Calu3 (cell line): ENCODE data around the gene DAD1. TPM values are rescaled to one million over a fixed set of nuclear protein-coding genes. Genes with fewer than 3 reads are reported as not detected.
A peak's percentile ranks its signal among the peaks of the same experiment; 100 is the strongest.
"Not testable (repeated sequence)": the region's sequence is repeated elsewhere in the genome, so short reads cannot be mapped to it uniquely, and the experiment has no call there.

ENCODE experiments used
- BruUV-seq: library from RNA; stranded (reverse); fragments of 400-500 nt; replicated peaks from 2 replicates; lab custom pipeline; 2021; lab: Mats Ljungman, UMichigan
- CTCF ChIA-PET: fragments of 300-600 bp; sonication (Branson Sonifier 250); formaldehyde crosslinking; loops from one replicate; lab custom pipeline; 2022; ENCODE audit warnings: antibody characterized with exemption; lab: Charles Lee
- DNase-seq: peaks from one replicate; pipeline ENCODE4 v3.0.0; 2022
- H3K27ac Mint-ChIP-seq: one replicate; pipeline ENCODE4 v1.8.0; 2022; ENCODE audit warnings: mixed read lengths; ENCODE audit not compliant: unreplicated experiment
- H3K27me3 Mint-ChIP-seq: one replicate; pipeline ENCODE4 v1.8.0; 2022; ENCODE audit warnings: mixed read lengths; ENCODE audit not compliant: unreplicated experiment
- H3K36me3 Mint-ChIP-seq: one replicate; pipeline ENCODE4 v1.8.0; 2022; ENCODE audit warnings: mild to moderate bottlenecking, moderate library complexity, mixed read lengths; ENCODE audit not compliant: insufficient read depth, unreplicated experiment
- H3K4me1 Mint-ChIP-seq: one replicate; pipeline ENCODE4 v1.8.0; 2022; ENCODE audit warnings: mild to moderate bottlenecking, low read depth, mixed read lengths; ENCODE audit not compliant: unreplicated experiment
- H3K4me3 Mint-ChIP-seq: one replicate; pipeline ENCODE4 v1.8.0; 2022; ENCODE audit warnings: mild to moderate bottlenecking, low read depth, moderate library complexity, mixed read lengths; ENCODE audit not compliant: unreplicated experiment
- H3K9me3 Mint-ChIP-seq: one replicate; pipeline ENCODE4 v1.8.0; 2022; ENCODE audit warnings: low read depth, mixed read lengths; ENCODE audit not compliant: unreplicated experiment
- intact Hi-C: fragments of 100-400 bp; cut with micrococcal nuclease; formaldehyde crosslinking; loops from one replicate; pipeline ENCODE4 v1.10.0; 2022; ENCODE audit not compliant: unreplicated experiment
- total RNA-seq: library from RNA; stranded (reverse); gene quantifications from 2 replicates; pipeline ENCODE4 v1.2.3, GENCODE V29; 2022
- TF ChIP-seq, protein P1 (sequence below): fragments of 200-600 bp; IDR thresholded peaks from one replicate; pipeline ENCODE4 v1.8.0; 2022; ENCODE audit warnings: antibody characterized with exemption; ENCODE audit not compliant: unreplicated experiment

Gene DAD1
- total RNA-seq, 1 experiment from 2014 or later, result 197 TPM

DNA sequence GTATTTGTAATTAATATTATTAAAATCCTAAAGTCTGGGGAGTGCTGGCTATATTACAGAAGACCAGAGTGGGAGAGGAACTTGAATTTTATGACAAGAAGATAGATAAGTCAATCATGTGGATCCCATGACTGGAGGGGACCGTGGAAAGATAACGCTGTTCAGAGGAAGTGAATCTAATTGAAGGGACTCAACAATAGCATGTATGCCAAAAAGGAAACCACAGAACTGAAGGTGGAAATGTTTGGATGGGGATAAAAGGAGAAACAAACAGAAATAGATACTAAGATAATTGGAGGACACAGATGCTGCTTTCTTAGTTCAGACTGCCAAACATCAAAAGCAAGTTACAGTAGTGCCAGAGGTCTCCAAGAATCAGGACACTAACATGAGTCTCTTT, 34.0 kb upstream of the DAD1 start:
- Mint-ChIP-seq H3K4me3 (no peak overlapping the region), H3K27me3 (no peaks in the 10 kb centered on the region), H3K4me1 (no peaks in the 10 kb centered on the region), H3K27ac (no peak overlapping the region), H3K9me3 (no peaks in the 10 kb centered on the region), H3K36me3 (no peaks in the 10 kb centered on the region)
- no TSS peak for BruUV-seq
- CTCF ChIA-PET, result no interaction called here
- TF ChIP-seq, protein P1, sequence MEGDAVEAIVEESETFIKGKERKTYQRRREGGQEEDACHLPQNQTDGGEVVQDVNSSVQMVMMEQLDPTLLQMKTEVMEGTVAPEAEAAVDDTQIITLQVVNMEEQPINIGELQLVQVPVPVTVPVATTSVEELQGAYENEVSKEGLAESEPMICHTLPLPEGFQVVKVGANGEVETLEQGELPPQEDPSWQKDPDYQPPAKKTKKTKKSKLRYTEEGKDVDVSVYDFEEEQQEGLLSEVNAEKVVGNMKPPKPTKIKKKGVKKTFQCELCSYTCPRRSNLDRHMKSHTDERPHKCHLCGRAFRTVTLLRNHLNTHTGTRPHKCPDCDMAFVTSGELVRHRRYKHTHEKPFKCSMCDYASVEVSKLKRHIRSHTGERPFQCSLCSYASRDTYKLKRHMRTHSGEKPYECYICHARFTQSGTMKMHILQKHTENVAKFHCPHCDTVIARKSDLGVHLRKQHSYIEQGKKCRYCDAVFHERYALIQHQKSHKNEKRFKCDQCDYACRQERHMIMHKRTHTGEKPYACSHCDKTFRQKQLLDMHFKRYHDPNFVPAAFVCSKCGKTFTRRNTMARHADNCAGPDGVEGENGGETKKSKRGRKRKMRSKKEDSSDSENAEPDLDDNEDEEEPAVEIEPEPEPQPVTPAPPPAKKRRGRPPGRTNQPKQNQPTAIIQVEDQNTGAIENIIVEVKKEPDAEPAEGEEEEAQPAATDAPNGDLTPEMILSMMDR, result no peak
- intact Hi-C loops, result no loop called here
- no peak for DNase-seq

DNA sequence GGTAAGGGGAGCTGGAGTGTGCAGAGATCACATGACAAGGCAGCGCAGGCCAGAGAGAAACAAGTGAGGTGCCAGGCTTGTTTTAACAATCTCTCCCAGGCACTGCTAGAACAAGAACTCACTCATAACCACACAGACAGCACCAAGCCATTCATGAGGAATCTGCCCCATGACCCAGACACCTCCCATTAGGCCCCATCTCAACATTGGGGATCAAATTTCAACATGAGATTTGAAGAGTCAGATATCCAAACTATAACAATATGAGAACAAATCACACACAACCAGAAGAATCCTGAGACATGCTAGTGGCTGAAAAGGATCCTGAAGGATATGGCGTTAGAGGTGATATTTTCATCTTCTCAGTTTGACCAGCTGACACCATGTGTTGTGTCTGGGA, 33.2 kb upstream of the DAD1 start:
- TF ChIP-seq, protein P1, result no peak
- no peak for DNase-seq
- H3K4me1 Mint-ChIP-seq, result no peaks in the 10 kb centered on the region
- H3K9me3 Mint-ChIP-seq, result no peaks in the 10 kb centered on the region
- no peaks in the 10 kb centered on the region for H3K36me3 Mint-ChIP-seq
- BruUV-seq, result no TSS peak
- H3K27ac Mint-ChIP-seq, result no peak overlapping the region
- no peaks in the 10 kb centered on the region for H3K27me3 Mint-ChIP-seq
- CTCF ChIA-PET, result no interaction called here
- intact Hi-C loops, result no loop called here
- H3K4me3 Mint-ChIP-seq, result no peak overlapping the region

DNA sequence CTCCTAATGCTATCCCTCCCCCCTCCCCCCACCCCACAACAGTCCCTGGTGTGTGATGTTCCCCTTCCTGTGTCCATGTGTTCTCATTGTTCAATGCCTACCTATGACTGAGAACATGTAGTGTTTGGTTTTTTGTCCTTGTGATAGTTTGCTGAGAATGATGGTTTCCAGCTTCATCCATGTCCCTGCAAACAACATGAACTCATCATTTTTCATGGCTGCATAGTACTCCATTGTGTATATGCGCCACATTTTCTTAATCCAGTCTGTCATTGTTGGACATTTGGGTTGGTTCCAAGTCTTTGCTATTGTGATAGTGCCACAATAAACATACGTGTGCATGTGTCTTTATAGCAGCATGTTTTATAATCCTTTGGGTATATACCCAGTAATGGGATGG, 26.7 kb upstream of the DAD1 start:
- intact Hi-C loops, BruUV-seq: not testable (repeated sequence)
- H3K4me1 Mint-ChIP-seq, result peaks cover 12% of the 10 kb centered on the region

DNA sequence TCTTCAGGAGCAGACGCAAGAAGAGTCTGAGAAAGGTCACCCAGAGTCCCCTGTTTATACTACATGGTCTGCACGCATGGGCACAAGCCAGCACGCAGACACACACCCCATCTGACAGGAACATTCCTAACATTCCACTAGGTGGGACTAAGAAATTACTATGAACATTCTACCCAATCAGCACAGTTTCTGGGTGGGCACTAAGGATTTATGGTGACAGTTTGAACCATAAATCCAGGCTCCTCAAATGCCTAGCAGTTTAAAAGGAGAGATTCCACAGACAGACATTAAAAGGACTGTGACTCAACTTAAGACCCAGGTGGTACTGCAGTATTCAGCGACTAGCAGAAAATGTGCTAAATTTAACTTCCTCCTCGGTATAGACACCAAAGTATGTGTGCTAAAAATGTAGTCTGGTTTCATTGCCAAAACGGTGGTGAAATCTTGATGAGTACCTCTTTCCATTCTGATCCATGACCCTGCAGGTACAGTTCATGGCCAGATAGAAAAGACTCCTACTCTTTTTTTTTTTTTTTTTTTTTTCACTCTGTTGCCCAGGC, 25.3 kb upstream of the DAD1 start:
- BruUV-seq, result no TSS peak
- intact Hi-C loops, result no loop called here
- peak; percentile 73 for DNase-seq
- TF ChIP-seq, protein P1, result no peak
- H3K4me1 Mint-ChIP-seq, result peaks cover 12% of the 10 kb centered on the region
- H3K4me3 Mint-ChIP-seq, result no peak overlapping the region
- H3K27ac Mint-ChIP-seq, result peak overlapping the region; percentile 79
- H3K36me3 Mint-ChIP-seq, result peaks cover 15% of the 10 kb centered on the region
- CTCF ChIA-PET, result no interaction called here
- no peaks in the 10 kb centered on the region for H3K27me3 Mint-ChIP-seq
- no peaks in the 10 kb centered on the region for H3K9me3 Mint-ChIP-seq

More for the DNA sequence above, 26.7 kb upstream of the DAD1 start:
- CTCF ChIA-PET, DNase-seq, H3K27me3 Mint-ChIP-seq, H3K9me3 Mint-ChIP-seq, H3K4me3 Mint-ChIP-seq, H3K27ac Mint-ChIP-seq: not testable (repeated sequence)
- H3K36me3 Mint-ChIP-seq, result peaks cover 10% of the 10 kb centered on the region

DNA sequence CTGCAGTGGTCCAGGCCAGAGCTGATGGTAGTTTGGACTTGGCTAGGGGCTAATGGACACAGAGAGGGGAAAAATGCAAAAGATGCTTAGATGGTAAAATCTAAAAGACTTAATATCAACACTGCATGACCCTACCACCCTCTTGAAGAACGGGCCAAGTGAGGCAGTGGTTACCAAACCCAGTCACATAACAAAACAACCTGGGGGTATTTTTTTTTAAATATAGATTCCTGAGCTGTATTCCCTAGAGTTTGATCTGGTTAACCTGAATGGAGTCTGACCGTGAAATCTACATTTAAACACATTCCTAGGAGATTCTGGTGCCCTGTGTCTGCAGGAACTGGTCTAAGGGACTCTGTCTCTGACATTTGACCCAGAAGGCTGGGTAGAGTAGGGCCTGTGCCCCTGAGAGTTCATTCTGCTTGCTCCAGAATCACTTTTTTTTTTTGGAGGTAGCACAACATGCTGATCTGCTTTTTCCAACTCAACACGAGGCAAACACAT, 24.8 kb upstream of the DAD1 start:
- Mint-ChIP-seq H3K36me3 (peaks cover 15% of the 10 kb centered on the region), H3K9me3 (no peaks in the 10 kb centered on the region), H3K4me1 (peaks cover 12% of the 10 kb centered on the region), H3K27me3 (no peaks in the 10 kb centered on the region), H3K27ac (peak overlapping the region; percentile 79), H3K4me3 (peak overlapping the region; percentile 14)
- no TSS peak for BruUV-seq
- intact Hi-C loops, result no loop called here
- TF ChIP-seq, protein P1, result no peak
- DNase-seq, result no peak
- CTCF ChIA-PET, result no interaction called here
